K562 (cell line): ENCODE measurements around the gene CCN6. TPM values are rescaled to one million over a fixed set of nuclear protein-coding genes. Genes with fewer than 3 reads are reported as not detected.

ENCODE experiments used
- ATAC-seq: fragments of 200-7000 bp; cut with Tn5 transposase; 3 replicates; pipeline ENCODE4 v1.9.1; 2020; ENCODE audit warnings: moderate library complexity
- BruUV-seq: library from RNA; stranded (reverse); fragments of 400-500 nt; replicated peaks from 2 replicates; lab custom pipeline; 2021; lab: Mats Ljungman, UMichigan
- CTCF ChIA-PET: fragments of 300-600 bp; formaldehyde crosslinking; extraction: SDS; loops from one replicate; lab custom pipeline; 2021; ENCODE audit warnings: low intra/inter-chr PET ratio; lab: Yijun Ruan, JAX
- POLR2A ChIA-PET: fragments of 300-600, 350-650 bp; sonication (Branson Sonifier 250); formaldehyde crosslinking; extraction: SDS; loops from one replicate; lab custom pipeline; 2021; ENCODE audit warnings: antibody characterized with exemption, inconsistent platforms; lab: Yijun Ruan, JAX
- DNase-seq, 4 experiments: peaks; one replicate each; pipeline versions ENCODE4 v3.0.0 to v3.0.0-alpha.2; 2011 to 2018; ENCODE audit warnings: low spot score in 3 of 4, mixed read lengths in 3 of 4; ENCODE audit errors: extremely low read depth in 1 of 4
- FAIRE-seq: peaks from 2 replicates; lab custom pipeline; 2011; peaks lifted over from hg19 to GRCh38; lab: Jason Lieb, UNC
- H2AFZ ChIP-seq: 2 replicates; pipeline ENCODE4 v1.6.0; 2011; ENCODE audit warnings: low read depth, low read length, control low read depth, inconsistent platforms
- H3K27ac ChIP-seq: fragments of 200-600 bp; 3 replicates; pipeline ENCODE4 v1.8.0; 2011; ENCODE audit warnings: low read depth, mild to moderate bottlenecking, control low read depth, inconsistent platforms, low read length, moderate library complexity, mixed read lengths; ENCODE audit errors: extremely low read depth
- H3K27me3 ChIP-seq, 2 experiments: fragments of 300-600 bp in 1 of 2; 2 replicates in 1 of 2; 3 replicates in 1 of 2; pipeline versions ENCODE4 v1.6.0 to v1.8.0; 2011; ENCODE audit warnings: inconsistent platforms in 2 of 2, low read length in 2 of 2, mild to moderate bottlenecking in 1 of 2, mixed read lengths in 1 of 2, moderate library complexity in 1 of 2; ENCODE audit not compliant: control insufficient read depth in 2 of 2, insufficient read depth in 2 of 2
- H3K36me3 ChIP-seq: fragments of 300-600 bp; 3 replicates; pipeline ENCODE4 v1.8.0; 2011; ENCODE audit warnings: mild to moderate bottlenecking, low read length, inconsistent platforms; ENCODE audit not compliant: control insufficient read depth, insufficient read depth
- H3K4me1 ChIP-seq, 2 experiments: fragments of 200-600 bp in 1 of 2; replicated peaks in 1 of 2; 2 replicates in 1 of 2; 3 replicates in 1 of 2; pipeline versions ENCODE4 v1.5.1 to v1.8.0; 2011; ENCODE audit warnings: inconsistent platforms in 2 of 2, low read length in 2 of 2, mild to moderate bottlenecking in 1 of 2, mixed read lengths in 1 of 2, moderate library complexity in 1 of 2; ENCODE audit not compliant: control insufficient read depth in 2 of 2, insufficient read depth in 2 of 2
- H3K4me2 ChIP-seq: 2 replicates; pipeline ENCODE4 v1.6.1; 2011; ENCODE audit warnings: low read length, control low read depth, inconsistent platforms, mixed read lengths; ENCODE audit not compliant: insufficient read depth
- H3K4me3 ChIP-seq: fragments of 200-600 bp; sonication (generic), shearing (Covaris generic); 2 replicates; pipeline ENCODE4 v1.5.1; 2016; ENCODE audit warnings: control low read depth, inconsistent platforms
- H3K79me2 ChIP-seq: fragments of 200-600 bp; 3 replicates; pipeline ENCODE4 v1.8.0; 2011; ENCODE audit warnings: low read length, inconsistent platforms; ENCODE audit not compliant: control insufficient read depth, insufficient read depth
- H3K9ac ChIP-seq, 2 experiments: 2 replicates each; pipeline versions ENCODE4 v1.6.0 to v1.6.1; 2011; ENCODE audit warnings: low read depth in 2 of 2, low read length in 2 of 2, control low read depth in 1 of 2, inconsistent platforms in 1 of 2, mild to moderate bottlenecking in 1 of 2, mixed read lengths in 1 of 2; ENCODE audit not compliant: insufficient read depth in 1 of 2
- H3K9me1 ChIP-seq: one replicate; pipeline ENCODE4 v1.6.0; 2011; ENCODE audit warnings: inconsistent platforms, mild to moderate bottlenecking, low read length, moderate library complexity; ENCODE audit not compliant: control insufficient read depth, insufficient read depth
- H3K9me3 ChIP-seq: replicated peaks from 2 replicates; pipeline ENCODE4 v1.5.1; 2011; ENCODE audit warnings: low read depth, low read length, inconsistent platforms; ENCODE audit not compliant: control insufficient read depth, insufficient read depth
- H4K20me1 ChIP-seq: replicated peaks from 2 replicates; pipeline ENCODE4 v1.6.1; 2011; ENCODE audit warnings: low read length, inconsistent platforms, mixed read lengths; ENCODE audit not compliant: control insufficient read depth, insufficient read depth
- ARID2 ChIP-seq: fragments of 450-650 bp; IDR thresholded peaks from 2 replicates; pipeline ENCODE4 v1.6.1; 2017; ENCODE audit warnings: antibody characterized with exemption, mild to moderate bottlenecking
- CTBP1 ChIP-seq: fragments of 450-650 bp; IDR thresholded peaks from 2 replicates; pipeline ENCODE4 v1.6.1; 2016; ENCODE audit warnings: borderline replicate concordance
- CUX1 ChIP-seq: fragments of 200-800 bp; sonication (Bioruptor generic); IDR thresholded peaks from 2 replicates; pipeline ENCODE4 v1.6.1; 2016; ENCODE audit warnings: missing genetic modification characterization, missing compliant biosample characterization
- SIN3B ChIP-seq: fragments of 450-650 bp; IDR thresholded peaks from 2 replicates; pipeline ENCODE4 v1.6.1; 2017; ENCODE audit warnings: low read depth, mild to moderate bottlenecking, moderate library complexity
- SUPT5H ChIP-seq: fragments of 450-650 bp; IDR thresholded peaks from 2 replicates; pipeline ENCODE4 v1.6.1; 2016
- ZNF586 ChIP-seq: fragments of 450-650 bp; formaldehyde crosslinking; conservative IDR thresholded peaks from 2 replicates; pipeline ENCODE4 v1.4.0; 2020; ENCODE audit warnings: mild to moderate bottlenecking, moderate library complexity
- WGBS: fragments of 100-300 bp; shearing (Covaris generic); methylation state at CpG from one replicate; pipeline ENCODE4 v1.1.6; 2016; ENCODE audit warnings: low coverage, mixed read lengths; ENCODE audit not compliant: insufficient coverage; ENCODE audit errors: missing lambda C conversion rate; 5-methylcytosine and 5-hydroxymethylcytosine counted together
- in situ Hi-C: fragments of 300-500 bp; cut with MboI; formaldehyde crosslinking; loops from 4 replicates; pipeline ENCODE4 v1.15.0; 2018; ENCODE audit warnings: inconsistent platforms, mixed read lengths
- intact Hi-C: fragments of 100-400 bp; cut with micrococcal nuclease; formaldehyde crosslinking; loops from 2 replicates; pipeline ENCODE4 v1.14.2; 2022
- polyA plus RNA-seq, 8 experiments: library from polyadenylated mRNA; depleted of rRNA in 4 of 8; stranded (reverse) in 5 of 8; unstranded in 3 of 8; fragments of >200 nt; fragmentation: Nextera tagmentation in 2 of 8; fragmentation: Illumina TruSeq in 1 of 8; extraction: Ambion mirVana in 2 of 8; extraction: Trizol in 1 of 8; gene quantifications; 2 replicates each; pipeline versions ENCODE4 v1.2.1 to v1.2.3, GENCODE V29; 2011 to 2014; ENCODE audit warnings: inconsistent platforms in 1 of 8, missing spikeins in 1 of 8
- total RNA-seq, 7 experiments: library from RNA; depleted of rRNA in 6 of 7; stranded (reverse); fragments of >200 nt in 6 of 7; fragmentation: Illumina TruSeq in 2 of 7; extraction: Trizol in 2 of 7; gene quantifications; 2 replicates each; pipeline versions ENCODE4 v1.2.1 to v1.2.3, GENCODE V29; 2011 to 2021; ENCODE audit warnings: low replicate concordance in 1 of 7

CCN6 gene
- total and polyA plus RNA-seq, 9 of the 15 experiments (the other 6 are each of a cell fraction or from before 2014, with no cell fraction given), result 0.04 to 0.62 (median 0.21) TPM; not detected in 2

DNA sequence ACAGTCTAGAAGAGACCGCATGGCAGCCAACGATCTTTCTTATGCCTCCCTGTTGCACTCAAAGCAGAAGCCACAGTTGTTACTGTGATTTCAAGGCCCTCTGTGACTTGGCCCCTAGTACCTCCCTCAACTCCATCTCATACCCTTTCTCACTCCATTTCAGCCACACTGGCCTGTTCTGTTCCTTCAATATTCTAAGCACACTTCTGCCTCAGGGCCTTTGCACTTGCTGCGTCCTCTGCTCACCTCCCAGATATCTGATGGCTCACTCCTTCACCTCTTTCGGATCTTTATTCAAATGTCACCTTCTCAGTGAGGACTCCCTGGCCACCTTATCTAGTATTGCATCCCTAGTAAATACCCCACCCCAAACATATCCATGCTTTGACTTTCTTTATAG, 29.4 kb upstream of the CCN6 start:
- Histone ChIP-seq H3K9me3 (no peaks in the 10 kb centered on the region), H3K9me1 (no peaks in the 10 kb centered on the region), H2AFZ (no peak overlapping the region), H3K27me3 (peaks cover 3 to 12% of the 10 kb centered on the region in 2 experiments; a peak in 3 of 5 replicates), H3K36me3 (no peaks in the 10 kb centered on the region), H3K4me1 (no peaks in the 10 kb centered on the region), H4K20me1 (no peaks in the 10 kb centered on the region), H3K9ac (no peak overlapping the region), H3K27ac (no peak overlapping the region), H3K4me2 (no peak overlapping the region), H3K79me2 (no peaks in the 10 kb centered on the region), H3K4me3 (no peak overlapping the region)
- in situ Hi-C loops (no loop called here), intact Hi-C loops (no loop called here)
- CTCF ChIA-PET, result no interaction called here
- POLR2A ChIA-PET, result no interaction called here
- ATAC-seq, result no peak
- no peak for FAIRE-seq
- 10% methylated on average over 4 of the region's 4 CpGs for WGBS
- no TSS peak for BruUV-seq
- TF ChIP-seq ZNF586 (CRISPR knock-in tag) (no peak), CTBP1 (no peak), SIN3B (no peak), ARID2 (no peak), CUX1 (CRISPR knock-in tag) (no peak), SUPT5H (no peak)
- DNase-seq, result no peak
